ENCODE results near the gene PRRG1.
"Not testable (repeated sequence)": the region's sequence is repeated elsewhere in the genome, so short reads cannot be mapped to it uniquely, and the experiment has no call there.

Gene PRRG1

DNA sequence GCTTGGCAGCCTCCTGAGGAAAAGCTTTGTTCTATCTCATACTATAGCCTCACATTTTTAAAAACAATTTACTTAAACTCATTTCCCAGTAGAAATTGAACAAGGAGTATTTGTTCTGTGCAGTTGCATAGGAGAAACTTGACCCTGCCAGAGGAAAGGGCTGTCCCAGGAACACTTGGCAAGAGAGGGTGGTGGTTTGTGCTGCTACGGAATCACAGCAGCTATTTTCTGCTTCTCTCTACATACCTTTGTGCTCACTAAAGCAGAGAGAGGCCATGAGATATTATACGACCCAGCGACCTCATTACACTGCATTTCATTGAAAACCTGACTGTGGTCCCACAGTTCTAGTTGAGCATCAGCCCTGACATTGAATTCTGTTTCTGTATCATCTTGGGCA is 139.2 kb downstream of the PRRG1 start:
- H2BK12ac ChIP-seq (ENCODE audit: low read length in 2 of 2), result no peak overlapping the region
- no peak overlapping the region for H3K23ac ChIP-seq (ENCODE audit: low read length in 2 of 2)
- H3K27ac ChIP-seq (ENCODE audit: low read length, poor library complexity, severe bottlenecking), result no peak overlapping the region
- no peak overlapping the region for H3K18ac ChIP-seq (ENCODE audit: low read depth in 1 of 2, low read length in 2 of 2)
- no peak overlapping the region for H3K4ac ChIP-seq (ENCODE audit: low read depth in 1 of 2, low read length in 2 of 2)
- no peak overlapping the region for H3K9ac ChIP-seq (ENCODE audit: low read length)
- no peak overlapping the region for H3K4me2 ChIP-seq (ENCODE audit: low read length, poor library complexity, severe bottlenecking)
- H3K4me1 ChIP-seq (ENCODE audit: control insufficient read depth, insufficient read depth, low read depth, low read length), result no peaks in the 10 kb centered on the region
- no peaks in the 10 kb centered on the region for H3K79me1 ChIP-seq (replicated peaks; ENCODE audit: low read length, poor library complexity, severe bottlenecking)
- H4K8ac ChIP-seq (ENCODE audit: low read length), result no peak overlapping the region
- no peak for DNase-seq
- H4K91ac ChIP-seq (ENCODE audit: low read length), result no peak overlapping the region
- no peak overlapping the region for H3K4me3 ChIP-seq (ENCODE audit: insufficient read depth in 1 of 2, low read depth in 1 of 2, low read length in 2 of 2)
- no peaks in the 10 kb centered on the region for H3K36me3 ChIP-seq (ENCODE audit: control insufficient read depth in 1 of 2, insufficient read depth in 2 of 2, low read depth in 1 of 2, low read length in 2 of 2)
- WGBS, result 94% methylated on average over 2 of the region's 3 CpGs
- H2BK15ac ChIP-seq (ENCODE audit: low read depth, poor library complexity, severe bottlenecking), result no peak overlapping the region
- no peak overlapping the region for H2AK5ac ChIP-seq (ENCODE audit: low read length, severe bottlenecking)
- no peak overlapping the region for H2BK5ac ChIP-seq (ENCODE audit: low read depth, low read length, poor library complexity, severe bottlenecking)
- H3K9me3 ChIP-seq (ENCODE audit: control insufficient read depth, low read length), result no peaks in the 10 kb centered on the region
- H3K27me3 ChIP-seq (ENCODE audit: control insufficient read depth in 1 of 2, insufficient read depth in 1 of 2, low read length in 2 of 2), result no peaks in the 10 kb centered on the region
- no peak overlapping the region for H2BK120ac ChIP-seq (ENCODE audit: low read depth, low read length)
- no peak overlapping the region for H3K14ac ChIP-seq (ENCODE audit: low read length in 2 of 2)
- H2AFZ ChIP-seq (ENCODE audit: low read depth, low read length), result no peak overlapping the region

DNA sequence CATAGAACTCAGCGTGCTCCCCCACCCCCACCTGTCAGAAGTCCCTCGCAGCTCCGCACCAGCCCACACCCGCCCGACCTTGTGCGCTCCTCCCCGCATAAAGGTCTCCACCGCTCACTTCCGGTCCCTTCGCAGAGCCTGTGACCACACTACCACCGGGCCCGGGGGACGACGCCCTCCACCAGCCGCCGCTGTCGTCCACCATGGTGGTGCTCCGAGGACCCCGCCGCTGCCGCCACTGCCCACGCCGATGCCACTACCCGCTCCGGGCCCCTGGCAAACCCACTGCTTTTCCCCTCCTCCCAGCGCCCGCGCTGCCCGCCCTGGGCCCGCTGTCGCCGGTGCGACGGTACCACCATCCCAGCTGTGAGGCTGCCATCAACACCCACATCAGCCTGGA is 142.5 kb downstream of the PRRG1 start:
- no peaks in the 10 kb centered on the region for H3K9me3 ChIP-seq (ENCODE audit: control insufficient read depth, low read length)
- H3K18ac ChIP-seq (ENCODE audit: low read depth in 1 of 2, low read length in 2 of 2), result no peak overlapping the region
- H3K79me1 ChIP-seq (replicated peaks; ENCODE audit: low read length, poor library complexity, severe bottlenecking), result no peaks in the 10 kb centered on the region
- no peaks in the 10 kb centered on the region for H3K4me1 ChIP-seq (ENCODE audit: control insufficient read depth, insufficient read depth, low read depth, low read length)
- H3K27me3 ChIP-seq (ENCODE audit: control insufficient read depth in 1 of 2, insufficient read depth in 1 of 2, low read length in 2 of 2), result peaks cover 0 to 5% of the 10 kb centered on the region in 2 experiments
- H3K4ac ChIP-seq (ENCODE audit: low read depth in 1 of 2, low read length in 2 of 2), result no peak overlapping the region
- WGBS, result 97% methylated on average over 15 of the region's 34 CpGs
- H3K9ac ChIP-seq (ENCODE audit: low read length), result no peak overlapping the region
- no peak overlapping the region for H2AK5ac ChIP-seq (ENCODE audit: low read length, severe bottlenecking)
- no peak overlapping the region for H2BK12ac ChIP-seq (ENCODE audit: low read length in 2 of 2)
- no peak overlapping the region for H3K23ac ChIP-seq (ENCODE audit: low read length in 2 of 2)
- no peak overlapping the region for H4K91ac ChIP-seq (ENCODE audit: low read length)
- no peaks in the 10 kb centered on the region for H3K36me3 ChIP-seq (ENCODE audit: control insufficient read depth in 1 of 2, insufficient read depth in 2 of 2, low read depth in 1 of 2, low read length in 2 of 2)
- no peak overlapping the region for H2BK15ac ChIP-seq (ENCODE audit: low read depth, poor library complexity, severe bottlenecking)
- no peak overlapping the region for H3K27ac ChIP-seq (ENCODE audit: low read length, poor library complexity, severe bottlenecking)
- no peak overlapping the region for H2BK120ac ChIP-seq (ENCODE audit: low read depth, low read length)
- no peak for DNase-seq
- no peak overlapping the region for H3K14ac ChIP-seq (ENCODE audit: low read length in 2 of 2)
- no peak overlapping the region for H2BK5ac ChIP-seq (ENCODE audit: low read depth, low read length, poor library complexity, severe bottlenecking)
- H3K4me3 ChIP-seq (ENCODE audit: insufficient read depth in 1 of 2, low read depth in 1 of 2, low read length in 2 of 2), result no peak overlapping the region
- no peak overlapping the region for H4K8ac ChIP-seq (ENCODE audit: low read length)
- H2AFZ ChIP-seq (ENCODE audit: low read depth, low read length), result no peak overlapping the region
- H3K4me2 ChIP-seq (ENCODE audit: low read length, poor library complexity, severe bottlenecking), result no peak overlapping the region

DNA sequence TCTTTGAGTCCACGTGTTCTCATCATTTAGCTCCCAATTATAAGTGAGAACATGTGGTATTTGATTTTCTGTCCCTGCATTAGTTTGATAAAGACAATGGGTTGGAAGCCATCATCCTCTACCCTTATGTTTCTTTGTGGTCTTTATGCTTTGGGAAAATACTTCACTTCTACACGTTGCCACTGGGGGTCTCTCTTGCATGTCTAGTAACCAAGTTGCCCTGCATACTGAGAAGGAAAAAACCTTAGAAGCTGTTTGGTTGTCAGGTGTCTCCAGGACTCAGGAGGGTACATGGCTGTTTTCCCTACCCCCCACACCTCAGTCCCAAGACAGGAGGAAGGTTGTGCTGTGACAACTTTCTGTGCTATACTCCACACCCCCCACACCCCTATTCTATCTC is 146.6 kb downstream of the PRRG1 start:
- not testable (repeated sequence) for H2BK120ac ChIP-seq (ENCODE audit: low read depth, low read length); H3K36me3 ChIP-seq (ENCODE audit: control insufficient read depth in 1 of 2, insufficient read depth in 2 of 2, low read depth in 1 of 2, low read length in 2 of 2); H2BK15ac ChIP-seq (ENCODE audit: low read depth, poor library complexity, severe bottlenecking); H3K4me2 ChIP-seq (ENCODE audit: low read length, poor library complexity, severe bottlenecking); H4K8ac ChIP-seq (ENCODE audit: low read length); H3K4me3 ChIP-seq (ENCODE audit: insufficient read depth in 1 of 2, low read depth in 1 of 2, low read length in 2 of 2); H2AK5ac ChIP-seq (ENCODE audit: low read length, severe bottlenecking); H3K4ac ChIP-seq (ENCODE audit: low read depth in 1 of 2, low read length in 2 of 2); H3K9ac ChIP-seq (ENCODE audit: low read length); H3K27ac ChIP-seq (ENCODE audit: low read length, poor library complexity, severe bottlenecking); H3K4me1 ChIP-seq (ENCODE audit: control insufficient read depth, insufficient read depth, low read depth, low read length); H2BK5ac ChIP-seq (ENCODE audit: low read depth, low read length, poor library complexity, severe bottlenecking); H2AFZ ChIP-seq (ENCODE audit: low read depth, low read length); H2BK12ac ChIP-seq (ENCODE audit: low read length in 2 of 2); H3K9me3 ChIP-seq (ENCODE audit: control insufficient read depth, low read length); DNase-seq; H3K14ac ChIP-seq (ENCODE audit: low read length in 2 of 2); H3K27me3 ChIP-seq (ENCODE audit: control insufficient read depth in 1 of 2, insufficient read depth in 1 of 2, low read length in 2 of 2); H3K23ac ChIP-seq (ENCODE audit: low read length in 2 of 2); H3K18ac ChIP-seq (ENCODE audit: low read depth in 1 of 2, low read length in 2 of 2); H3K79me1 ChIP-seq (replicated peaks; ENCODE audit: low read length, poor library complexity, severe bottlenecking); H4K91ac ChIP-seq (ENCODE audit: low read length)
- WGBS, result no CpG with 5 or more reads among the region's 2 CpGs

DNA sequence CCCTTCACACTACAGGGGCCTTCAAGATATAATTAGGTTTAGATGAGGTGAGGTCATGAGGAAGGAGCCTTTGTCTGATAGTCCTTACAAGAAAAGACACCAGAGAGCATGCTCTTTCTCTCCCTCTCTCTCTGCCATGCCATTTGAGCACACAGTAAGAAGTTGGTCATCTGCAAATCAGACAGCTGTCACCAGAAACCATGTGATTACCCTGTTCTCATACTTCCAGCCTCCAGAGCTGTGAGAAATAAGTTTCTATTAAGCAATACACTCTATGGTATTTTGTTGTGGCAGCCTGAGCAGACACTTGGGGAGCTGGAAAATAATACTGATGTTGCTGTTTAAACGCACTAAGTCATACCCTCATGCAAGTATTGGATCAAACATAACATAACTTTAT is 148.0 kb downstream of the PRRG1 start:
- H3K18ac ChIP-seq (ENCODE audit: low read depth in 1 of 2, low read length in 2 of 2); H3K36me3 ChIP-seq (ENCODE audit: control insufficient read depth in 1 of 2, insufficient read depth in 2 of 2, low read depth in 1 of 2, low read length in 2 of 2); H3K4me2 ChIP-seq (ENCODE audit: low read length, poor library complexity, severe bottlenecking); H3K27ac ChIP-seq (ENCODE audit: low read length, poor library complexity, severe bottlenecking); DNase-seq; H2BK5ac ChIP-seq (ENCODE audit: low read depth, low read length, poor library complexity, severe bottlenecking); H3K9me3 ChIP-seq (ENCODE audit: control insufficient read depth, low read length); H3K27me3 ChIP-seq (ENCODE audit: control insufficient read depth in 1 of 2, insufficient read depth in 1 of 2, low read length in 2 of 2); H3K4ac ChIP-seq (ENCODE audit: low read depth in 1 of 2, low read length in 2 of 2); H2BK12ac ChIP-seq (ENCODE audit: low read length in 2 of 2); H2AK5ac ChIP-seq (ENCODE audit: low read length, severe bottlenecking); H4K91ac ChIP-seq (ENCODE audit: low read length); H2BK15ac ChIP-seq (ENCODE audit: low read depth, poor library complexity, severe bottlenecking); H3K23ac ChIP-seq (ENCODE audit: low read length in 2 of 2); H3K4me1 ChIP-seq (ENCODE audit: control insufficient read depth, insufficient read depth, low read depth, low read length); H3K4me3 ChIP-seq (ENCODE audit: insufficient read depth in 1 of 2, low read depth in 1 of 2, low read length in 2 of 2); H2BK120ac ChIP-seq (ENCODE audit: low read depth, low read length); H4K8ac ChIP-seq (ENCODE audit: low read length); H3K14ac ChIP-seq (ENCODE audit: low read length in 2 of 2); H3K79me1 ChIP-seq (replicated peaks; ENCODE audit: low read length, poor library complexity, severe bottlenecking); H2AFZ ChIP-seq (ENCODE audit: low read depth, low read length); H3K9ac ChIP-seq (ENCODE audit: low read length): not testable (repeated sequence)
- no CpG with 5 or more reads among the region's 1 CpG for WGBS

All from mesenchymal stem cell (in vitro differentiated cells and primary cell).